WTC11 (cell line): ENCODE results near the gene SPTLC3. TPM values are rescaled to one million over a fixed set of nuclear protein-coding genes. Genes with fewer than 3 reads are reported as not detected.

ENCODE experiments used
- ATAC-seq: fragments of 200-7000 bp; cut with Tn5 transposase; 2 replicates; pipeline ENCODE4 v1.10.0; 2021; ENCODE audit warnings: mild to moderate bottlenecking, moderate library complexity
- CTCF ChIA-PET: fragments of 300-600 bp; sonication (Branson Sonifier 250); formaldehyde crosslinking; loops from one replicate; lab custom pipeline; 2021; ENCODE audit warnings: antibody characterized with exemption; lab: Charles Lee
- POLR2A ChIA-PET: fragments of 350-600 bp; sonication (Branson Sonifier 250); formaldehyde crosslinking; loops from one replicate; lab custom pipeline; 2021; ENCODE audit warnings: antibody characterized with exemption; lab: Charles Lee
- DNase-seq: peaks from one replicate; pipeline ENCODE4 v3.0.0; 2021; ENCODE audit warnings: low spot score
- H3K27ac Mint-ChIP-seq: 2 replicates; pipeline ENCODE4 v1.8.0; 2021; ENCODE audit warnings: mixed read lengths
- H3K27me3 Mint-ChIP-seq: 2 replicates; pipeline ENCODE4 v1.8.0; 2021; ENCODE audit warnings: low read depth, mild to moderate bottlenecking, moderate library complexity, mixed read lengths
- H3K36me3 Mint-ChIP-seq: 2 replicates; pipeline ENCODE4 v1.8.0; 2021; ENCODE audit warnings: mixed read lengths
- H3K4me1 Mint-ChIP-seq: 2 replicates; pipeline ENCODE4 v1.8.0; 2022; ENCODE audit warnings: mixed read lengths
- H3K4me3 Mint-ChIP-seq: 2 replicates; pipeline ENCODE4 v1.8.0; 2021; ENCODE audit warnings: mild to moderate bottlenecking, moderate library complexity, mixed read lengths
- H3K9me3 Mint-ChIP-seq: 2 replicates; pipeline ENCODE4 v1.8.0; 2021; ENCODE audit warnings: mixed read lengths
- CREM ChIP-seq: sonication (generic); formaldehyde crosslinking; IDR thresholded peaks from 2 replicates; pipeline ENCODE4 v1.8.1; 2022; ENCODE audit warnings: mild to moderate bottlenecking, missing genetic modification reagents, moderate library complexity
- GRHL2 ChIP-seq: fragments of 250-450 bp; sonication (Bioruptor Pico); IDR thresholded peaks from 2 replicates; pipeline ENCODE4 v1.8.0; 2022; ENCODE audit warnings: mild to moderate bottlenecking, moderate library complexity; ENCODE audit not compliant: insufficient replicate concordance, severe bottlenecking
- GTF2I ChIP-seq: fragments of 250-450 bp; sonication (Bioruptor Pico); conservative IDR thresholded peaks from 2 replicates; pipeline ENCODE4 v1.4.0; 2021; ENCODE audit warnings: mild to moderate bottlenecking
- HMGA2 ChIP-seq: fragments of 250-450 bp; sonication (Bioruptor Pico); IDR thresholded peaks from 2 replicates; pipeline ENCODE4 v1.4.0; 2021; ENCODE audit warnings: mild to moderate bottlenecking, moderate library complexity
- JUN ChIP-seq: sonication (generic); formaldehyde crosslinking; IDR thresholded peaks from 2 replicates; pipeline ENCODE4 v1.8.0; 2023; ENCODE audit warnings: mild to moderate bottlenecking, missing genetic modification reagents
- MXD4 ChIP-seq: fragments of 250-450 bp; sonication (Bioruptor Pico); IDR thresholded peaks from 2 replicates; pipeline ENCODE4 v1.8.0; 2021; ENCODE audit warnings: mild to moderate bottlenecking, moderate library complexity, borderline replicate concordance
- MYBL2 ChIP-seq: sonication (generic); formaldehyde crosslinking; IDR thresholded peaks from 2 replicates; pipeline ENCODE4 v1.8.1; 2023; ENCODE audit warnings: mild to moderate bottlenecking, moderate library complexity, missing genetic modification reagents
- NR2C2 ChIP-seq: sonication (generic); formaldehyde crosslinking; IDR thresholded peaks from 2 replicates; pipeline ENCODE4 v1.8.0; 2022; ENCODE audit warnings: mild to moderate bottlenecking, missing genetic modification reagents
- NR3C1 ChIP-seq: sonication (generic); formaldehyde crosslinking; conservative IDR thresholded peaks from 2 replicates; pipeline ENCODE4 v1.8.1; 2023; ENCODE audit warnings: low read depth, mild to moderate bottlenecking, missing genetic modification reagents
- TEAD4 ChIP-seq: sonication (generic); formaldehyde crosslinking; IDR thresholded peaks from 2 replicates; pipeline ENCODE4 v1.8.0; 2022; ENCODE audit warnings: mild to moderate bottlenecking, missing genetic modification reagents
- TP53 ChIP-seq: sonication (generic); formaldehyde crosslinking; IDR thresholded peaks from 2 replicates; pipeline ENCODE4 v1.8.1; 2023; ENCODE audit warnings: mild to moderate bottlenecking, missing genetic modification reagents
- ZNF121 ChIP-seq: sonication (generic); formaldehyde crosslinking; IDR thresholded peaks from 2 replicates; pipeline ENCODE4 v1.8.0; 2023; ENCODE audit warnings: missing genetic modification reagents
- ZNF219 ChIP-seq: sonication (generic); formaldehyde crosslinking; IDR thresholded peaks from 2 replicates; pipeline ENCODE4 v1.8.0; 2023; ENCODE audit warnings: missing genetic modification reagents, mild to moderate bottlenecking, borderline replicate concordance
- ZNF263 ChIP-seq: sonication (generic); formaldehyde crosslinking; IDR thresholded peaks from 2 replicates; pipeline ENCODE4 v1.8.1; 2022; ENCODE audit warnings: low read depth, mild to moderate bottlenecking, moderate library complexity, missing genetic modification reagents
- ZNF396 ChIP-seq: fragments of 250-450 bp; sonication (Bioruptor Pico); IDR thresholded peaks from 2 replicates; pipeline ENCODE4 v1.8.0; 2021; ENCODE audit warnings: mild to moderate bottlenecking, moderate library complexity, borderline replicate concordance
- total RNA-seq: library from RNA; stranded (reverse); gene quantifications from 3 replicates; pipeline ENCODE4 v1.2.3, GENCODE V29; 2021
- TF ChIP-seq, protein P1 (sequence below): sonication (generic); formaldehyde crosslinking; IDR thresholded peaks from 2 replicates; pipeline ENCODE4 v1.8.1; 2023; ENCODE audit warnings: mild to moderate bottlenecking, moderate library complexity, missing genetic modification reagents
- TF ChIP-seq, protein P2 (sequence below): fragments of 200-600 bp; IDR thresholded peaks from 2 replicates; pipeline ENCODE4 v1.8.0; 2022; ENCODE audit warnings: antibody characterized with exemption
- TF ChIP-seq, protein P3 (sequence below): sonication (generic); formaldehyde crosslinking; IDR thresholded peaks from 2 replicates; pipeline ENCODE4 v1.8.0; 2023; ENCODE audit warnings: mild to moderate bottlenecking, missing genetic modification reagents
- TF ChIP-seq, protein P4 (sequence below): sonication (generic); formaldehyde crosslinking; IDR thresholded peaks from 2 replicates; pipeline ENCODE4 v1.8.1; 2023; ENCODE audit warnings: mild to moderate bottlenecking, missing genetic modification reagents, moderate library complexity
- TF ChIP-seq, protein P5 (sequence below): sonication (generic); formaldehyde crosslinking; IDR thresholded peaks from 2 replicates; pipeline ENCODE4 v1.8.1; 2023; ENCODE audit warnings: mild to moderate bottlenecking, missing genetic modification reagents, moderate library complexity
- TF ChIP-seq, protein P6 (sequence below): fragments of 250-450 bp; sonication (Bioruptor Pico); IDR thresholded peaks from 2 replicates; pipeline ENCODE4 v1.9.0; 2021; ENCODE audit warnings: mild to moderate bottlenecking

Gene SPTLC3
- total RNA-seq, 1 experiment from 2014 or later: 0.13 TPM

DNA sequence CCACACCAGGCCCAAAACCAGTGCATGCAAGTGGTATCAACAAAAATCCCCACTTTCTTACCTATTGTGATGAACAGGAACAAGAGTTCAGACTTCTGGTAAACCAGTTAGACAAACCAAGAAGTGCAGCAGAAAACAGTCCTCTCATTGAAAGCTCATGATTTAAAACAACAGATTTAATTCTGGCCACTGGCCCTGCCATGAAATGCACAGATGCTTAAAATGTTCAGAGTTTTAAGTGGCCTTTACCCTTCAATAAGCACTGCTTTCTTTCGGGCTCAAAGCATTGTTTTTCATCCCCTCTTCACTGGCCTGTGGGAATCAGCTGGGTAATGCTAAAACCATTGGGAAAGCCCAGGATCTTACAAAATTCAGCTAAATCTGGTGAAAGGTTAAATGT is 109.9 kb downstream of the SPTLC3 start:
- Mint-ChIP-seq H3K36me3 (no peaks in the 10 kb centered on the region), H3K9me3 (no peaks in the 10 kb centered on the region)
- TF ChIP-seq, protein P1, sequence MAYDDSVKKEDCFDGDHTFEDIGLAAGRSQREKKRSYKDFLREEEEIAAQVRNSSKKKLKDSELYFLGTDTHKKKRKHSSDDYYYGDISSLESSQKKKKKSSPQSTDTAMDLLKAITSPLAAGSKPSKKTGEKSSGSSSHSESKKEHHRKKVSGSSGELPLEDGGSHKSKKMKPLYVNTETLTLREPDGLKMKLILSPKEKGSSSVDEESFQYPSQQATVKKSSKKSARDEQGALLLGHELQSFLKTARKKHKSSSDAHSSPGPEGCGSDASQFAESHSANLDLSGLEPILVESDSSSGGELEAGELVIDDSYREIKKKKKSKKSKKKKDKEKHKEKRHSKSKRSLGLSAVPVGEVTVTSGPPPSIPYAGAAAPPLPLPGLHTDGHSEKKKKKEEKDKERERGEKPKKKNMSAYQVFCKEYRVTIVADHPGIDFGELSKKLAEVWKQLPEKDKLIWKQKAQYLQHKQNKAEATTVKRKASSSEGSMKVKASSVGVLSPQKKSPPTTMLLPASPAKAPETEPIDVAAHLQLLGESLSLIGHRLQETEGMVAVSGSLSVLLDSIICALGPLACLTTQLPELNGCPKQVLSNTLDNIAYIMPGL (CRISPR knock-in tag): no peak
- TF ChIP-seq MYBL2 (CRISPR knock-in tag): no peak
- no peak for TF ChIP-seq MXD4 (CRISPR knock-in tag)
- no peak for TF ChIP-seq CREM (CRISPR knock-in tag)
- TF ChIP-seq HMGA2 (CRISPR knock-in tag): no peak
- TF ChIP-seq ZNF396 (CRISPR knock-in tag): no peak
- TF ChIP-seq, all 79 proteins: peak for 0
- Mint-ChIP-seq H3K4me3 (no peak overlapping the region), H3K4me1 (peaks cover 7% of the 10 kb centered on the region; the same call in 1 of the 2 replicates), H3K27ac (no peak overlapping the region), H3K27me3 (no peaks in the 10 kb centered on the region; the same call in 1 of the 2 replicates)
- ChIA-PET CTCF (interaction anchor here (0.7 to 1.3 kb wide), 7 partner anchors 9 to 428 kb away, joined by 3 to 6 read pairs (median 3); no protein-coding TSS in a partner anchor), POLR2A (no interaction called here)
- DNase-seq (no peak), ATAC-seq (no peak)

DNA sequence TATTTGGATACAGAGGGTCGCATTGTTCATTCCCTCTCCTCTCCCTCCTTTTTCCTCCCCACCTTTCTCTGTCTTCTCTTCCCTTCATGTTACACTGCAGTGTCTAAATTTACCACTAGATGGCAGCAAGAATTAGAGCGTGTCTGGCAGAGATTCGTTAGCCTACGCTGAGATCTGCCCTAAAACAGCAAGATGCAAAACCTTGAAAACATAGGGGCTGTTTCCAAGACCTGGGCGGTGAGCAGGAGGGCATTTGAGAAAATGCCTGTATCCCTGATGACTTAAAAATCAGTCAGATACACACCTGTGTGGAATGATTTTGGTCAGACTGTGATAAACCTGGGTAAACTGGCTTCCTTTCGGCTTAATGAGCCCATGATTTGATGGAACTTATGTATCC is 110.8 kb downstream of the SPTLC3 start:
- POLR2A ChIA-PET: no interaction called here
- ATAC-seq (peak; percentile 93), DNase-seq (peak; percentile 17)
- CTCF ChIA-PET: interaction anchor here (0.7 to 1.3 kb wide), 3 partner anchors 10 to 141 kb away, joined by 3 read pairs; no protein-coding TSS in a partner anchor
- H3K4me1 Mint-ChIP-seq: peaks cover 7% of the 10 kb centered on the region; the same call in 1 of the 2 replicates
- no peaks in the 10 kb centered on the region for H3K36me3 Mint-ChIP-seq
- no peak overlapping the region for H3K4me3 Mint-ChIP-seq
- H3K27ac Mint-ChIP-seq: no peak overlapping the region
- TF ChIP-seq, protein P2, sequence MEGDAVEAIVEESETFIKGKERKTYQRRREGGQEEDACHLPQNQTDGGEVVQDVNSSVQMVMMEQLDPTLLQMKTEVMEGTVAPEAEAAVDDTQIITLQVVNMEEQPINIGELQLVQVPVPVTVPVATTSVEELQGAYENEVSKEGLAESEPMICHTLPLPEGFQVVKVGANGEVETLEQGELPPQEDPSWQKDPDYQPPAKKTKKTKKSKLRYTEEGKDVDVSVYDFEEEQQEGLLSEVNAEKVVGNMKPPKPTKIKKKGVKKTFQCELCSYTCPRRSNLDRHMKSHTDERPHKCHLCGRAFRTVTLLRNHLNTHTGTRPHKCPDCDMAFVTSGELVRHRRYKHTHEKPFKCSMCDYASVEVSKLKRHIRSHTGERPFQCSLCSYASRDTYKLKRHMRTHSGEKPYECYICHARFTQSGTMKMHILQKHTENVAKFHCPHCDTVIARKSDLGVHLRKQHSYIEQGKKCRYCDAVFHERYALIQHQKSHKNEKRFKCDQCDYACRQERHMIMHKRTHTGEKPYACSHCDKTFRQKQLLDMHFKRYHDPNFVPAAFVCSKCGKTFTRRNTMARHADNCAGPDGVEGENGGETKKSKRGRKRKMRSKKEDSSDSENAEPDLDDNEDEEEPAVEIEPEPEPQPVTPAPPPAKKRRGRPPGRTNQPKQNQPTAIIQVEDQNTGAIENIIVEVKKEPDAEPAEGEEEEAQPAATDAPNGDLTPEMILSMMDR: peak; percentile 67
- no peak for TF ChIP-seq NR3C1
- TF ChIP-seq, all 79 proteins: peak for 1
- Mint-ChIP-seq H3K27me3 (no peaks in the 10 kb centered on the region; the same call in 1 of the 2 replicates), H3K9me3 (no peaks in the 10 kb centered on the region)

DNA sequence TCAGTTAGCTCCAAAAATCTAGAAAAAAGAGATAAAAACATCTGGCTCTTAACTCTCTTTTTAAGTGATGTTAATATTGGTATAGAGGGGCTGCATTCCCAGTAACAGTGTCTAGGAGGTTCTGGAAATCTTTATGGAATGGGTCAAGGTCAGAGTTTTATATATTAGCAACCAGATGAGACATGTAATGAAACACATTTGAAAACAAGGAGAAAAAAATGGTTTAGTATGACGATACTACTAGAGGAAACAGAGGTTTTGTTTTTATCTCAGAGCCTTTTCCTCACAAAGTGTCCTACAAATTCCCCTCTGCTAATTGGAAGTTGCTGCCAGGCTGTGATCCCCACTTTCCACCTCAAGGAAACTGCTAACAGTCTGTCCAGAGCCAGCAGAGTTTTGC is 111.7 kb downstream of the SPTLC3 start:
- Mint-ChIP-seq H3K4me3 (no peak overlapping the region), H3K36me3 (no peaks in the 10 kb centered on the region), H3K9me3 (no peaks in the 10 kb centered on the region), H3K27me3 (no peaks in the 10 kb centered on the region; the same call in 1 of the 2 replicates), H3K4me1 (peaks cover 7% of the 10 kb centered on the region; the same call in 1 of the 2 replicates), H3K27ac (no peak overlapping the region)
- TF ChIP-seq NR2C2 (no peak), ZNF219 (CRISPR knock-in tag) (no peak), TP53 (CRISPR knock-in tag) (no peak), TEAD4 (no peak), GRHL2 (CRISPR knock-in tag) (no peak), NR3C1 (no peak), ZNF263 (CRISPR knock-in tag) (no peak), ZNF121 (CRISPR knock-in tag) (no peak), GTF2I (no peak), JUN (CRISPR knock-in tag) (no peak), MYBL2 (CRISPR knock-in tag) (no peak)
- TF ChIP-seq, protein P3, sequence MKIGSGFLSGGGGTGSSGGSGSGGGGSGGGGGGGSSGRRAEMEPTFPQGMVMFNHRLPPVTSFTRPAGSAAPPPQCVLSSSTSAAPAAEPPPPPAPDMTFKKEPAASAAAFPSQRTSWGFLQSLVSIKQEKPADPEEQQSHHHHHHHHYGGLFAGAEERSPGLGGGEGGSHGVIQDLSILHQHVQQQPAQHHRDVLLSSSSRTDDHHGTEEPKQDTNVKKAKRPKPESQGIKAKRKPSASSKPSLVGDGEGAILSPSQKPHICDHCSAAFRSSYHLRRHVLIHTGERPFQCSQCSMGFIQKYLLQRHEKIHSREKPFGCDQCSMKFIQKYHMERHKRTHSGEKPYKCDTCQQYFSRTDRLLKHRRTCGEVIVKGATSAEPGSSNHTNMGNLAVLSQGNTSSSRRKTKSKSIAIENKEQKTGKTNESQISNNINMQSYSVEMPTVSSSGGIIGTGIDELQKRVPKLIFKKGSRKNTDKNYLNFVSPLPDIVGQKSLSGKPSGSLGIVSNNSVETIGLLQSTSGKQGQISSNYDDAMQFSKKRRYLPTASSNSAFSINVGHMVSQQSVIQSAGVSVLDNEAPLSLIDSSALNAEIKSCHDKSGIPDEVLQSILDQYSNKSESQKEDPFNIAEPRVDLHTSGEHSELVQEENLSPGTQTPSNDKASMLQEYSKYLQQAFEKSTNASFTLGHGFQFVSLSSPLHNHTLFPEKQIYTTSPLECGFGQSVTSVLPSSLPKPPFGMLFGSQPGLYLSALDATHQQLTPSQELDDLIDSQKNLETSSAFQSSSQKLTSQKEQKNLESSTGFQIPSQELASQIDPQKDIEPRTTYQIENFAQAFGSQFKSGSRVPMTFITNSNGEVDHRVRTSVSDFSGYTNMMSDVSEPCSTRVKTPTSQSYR (CRISPR knock-in tag): no peak
- TF ChIP-seq, protein P4, sequence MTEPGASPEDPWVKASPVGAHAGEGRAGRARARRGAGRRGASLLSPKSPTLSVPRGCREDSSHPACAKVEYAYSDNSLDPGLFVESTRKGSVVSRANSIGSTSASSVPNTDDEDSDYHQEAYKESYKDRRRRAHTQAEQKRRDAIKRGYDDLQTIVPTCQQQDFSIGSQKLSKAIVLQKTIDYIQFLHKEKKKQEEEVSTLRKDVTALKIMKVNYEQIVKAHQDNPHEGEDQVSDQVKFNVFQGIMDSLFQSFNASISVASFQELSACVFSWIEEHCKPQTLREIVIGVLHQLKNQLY (CRISPR knock-in tag): no peak
- TF ChIP-seq, protein P5, sequence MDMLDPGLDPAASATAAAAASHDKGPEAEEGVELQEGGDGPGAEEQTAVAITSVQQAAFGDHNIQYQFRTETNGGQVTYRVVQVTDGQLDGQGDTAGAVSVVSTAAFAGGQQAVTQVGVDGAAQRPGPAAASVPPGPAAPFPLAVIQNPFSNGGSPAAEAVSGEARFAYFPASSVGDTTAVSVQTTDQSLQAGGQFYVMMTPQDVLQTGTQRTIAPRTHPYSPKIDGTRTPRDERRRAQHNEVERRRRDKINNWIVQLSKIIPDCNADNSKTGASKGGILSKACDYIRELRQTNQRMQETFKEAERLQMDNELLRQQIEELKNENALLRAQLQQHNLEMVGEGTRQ: no peak
- TF ChIP-seq, protein P6, sequence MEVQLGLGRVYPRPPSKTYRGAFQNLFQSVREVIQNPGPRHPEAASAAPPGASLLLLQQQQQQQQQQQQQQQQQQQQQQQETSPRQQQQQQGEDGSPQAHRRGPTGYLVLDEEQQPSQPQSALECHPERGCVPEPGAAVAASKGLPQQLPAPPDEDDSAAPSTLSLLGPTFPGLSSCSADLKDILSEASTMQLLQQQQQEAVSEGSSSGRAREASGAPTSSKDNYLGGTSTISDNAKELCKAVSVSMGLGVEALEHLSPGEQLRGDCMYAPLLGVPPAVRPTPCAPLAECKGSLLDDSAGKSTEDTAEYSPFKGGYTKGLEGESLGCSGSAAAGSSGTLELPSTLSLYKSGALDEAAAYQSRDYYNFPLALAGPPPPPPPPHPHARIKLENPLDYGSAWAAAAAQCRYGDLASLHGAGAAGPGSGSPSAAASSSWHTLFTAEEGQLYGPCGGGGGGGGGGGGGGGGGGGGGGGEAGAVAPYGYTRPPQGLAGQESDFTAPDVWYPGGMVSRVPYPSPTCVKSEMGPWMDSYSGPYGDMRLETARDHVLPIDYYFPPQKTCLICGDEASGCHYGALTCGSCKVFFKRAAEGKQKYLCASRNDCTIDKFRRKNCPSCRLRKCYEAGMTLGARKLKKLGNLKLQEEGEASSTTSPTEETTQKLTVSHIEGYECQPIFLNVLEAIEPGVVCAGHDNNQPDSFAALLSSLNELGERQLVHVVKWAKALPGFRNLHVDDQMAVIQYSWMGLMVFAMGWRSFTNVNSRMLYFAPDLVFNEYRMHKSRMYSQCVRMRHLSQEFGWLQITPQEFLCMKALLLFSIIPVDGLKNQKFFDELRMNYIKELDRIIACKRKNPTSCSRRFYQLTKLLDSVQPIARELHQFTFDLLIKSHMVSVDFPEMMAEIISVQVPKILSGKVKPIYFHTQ (CRISPR knock-in tag): no peak
- no peak for DNase-seq
- no peak for ATAC-seq
- CTCF ChIA-PET: no interaction called here
- POLR2A ChIA-PET: no interaction called here
